DMS 273 (cell line): ENCODE measurements around the gene C1GALT1.
"Not testable (repeated sequence)": the region's sequence is repeated elsewhere in the genome, so short reads cannot be mapped to it uniquely, and the experiment has no call there.

Experiments used
- DNase-seq: peaks from one replicate; lab custom pipeline; 2025; ENCODE audit not compliant: unreplicated experiment; lab: John Stamatoyannopoulos, UW

C1GALT1 gene

GRCh38 chr7:7199592-7199991, 17.2 kb downstream of the C1GALT1 start:
- not testable (repeated sequence) for DNase-seq

GRCh38 chr7:7200255-7200654, 17.9 kb downstream of the C1GALT1 start:
- DNase-seq = not testable (repeated sequence)

- DNase-seq = no peak
Measured at GRCh38 chr7:7201578-7202374, 19.4 kb downstream of the C1GALT1 start.

GRCh38 chr7:7202375-7202720, 20.0 kb downstream of the C1GALT1 start:
- DNase-seq = no peak

- DNase-seq = no peak
Measured at GRCh38 chr7:7203813-7204575, 21.6 kb downstream of the C1GALT1 start.

GRCh38 chr7:7207876-7208275, 25.5 kb downstream of the C1GALT1 start:
- no peak for DNase-seq

- DNase-seq = no peak
Measured at GRCh38 chr7:7208520-7208919, 26.2 kb downstream of the C1GALT1 start.

- DNase-seq = no peak
Measured at GRCh38 chr7:7209412-7210050, 27.2 kb downstream of the C1GALT1 start.

GRCh38 chr7:7210475-7211237, 28.3 kb downstream of the C1GALT1 start:
- no peak for DNase-seq

GRCh38 chr7:7212612-7213011, 30.3 kb downstream of the C1GALT1 start:
- no peak for DNase-seq

GRCh38 chr7:7214398-7215347, 32.3 kb downstream of the C1GALT1 start:
- DNase-seq = no peak

GRCh38 chr7:7216279-7216678, 33.9 kb downstream of the C1GALT1 start:
- no peak for DNase-seq

GRCh38 chr7:7219216-7219615, 36.9 kb downstream of the C1GALT1 start:
- DNase-seq = no peak

GRCh38 chr7:7220821-7221220, 38.5 kb downstream of the C1GALT1 start:
- DNase-seq = no peak

- no peak for DNase-seq
Measured at GRCh38 chr7:7221599-7222038, 39.3 kb downstream of the C1GALT1 start.

GRCh38 chr7:7223250-7223649, 40.9 kb downstream of the C1GALT1 start:
- no peak for DNase-seq

- DNase-seq = no peak
Measured at GRCh38 chr7:7226407-7226806, 44.1 kb downstream of the C1GALT1 start.

- no peak for DNase-seq
Measured at GRCh38 chr7:7228472-7228871, 46.1 kb downstream of the C1GALT1 start.

GRCh38 chr7:7228967-7229366, 46.6 kb downstream of the C1GALT1 start:
- DNase-seq = no peak

- DNase-seq = no peak
Measured at GRCh38 chr7:7231000-7231399, 48.7 kb downstream of the C1GALT1 start.
